ENCODE measurements around the gene PSMF1. TPM values are rescaled to one million over a fixed set of nuclear protein-coding genes. Genes with fewer than 3 reads are reported as not detected.

Gene PSMF1
- total and polyA plus RNA-seq, 9 of the 15 experiments (the other 6 are each of a cell fraction or from before 2014, with no cell fraction given) = 8.5 to 192 (median 33.2) TPM

- no peak for TF ChIP-seq KDM2B (CRISPR knock-in tag; IDR thresholded peaks at IDR 0.05)
- TF ChIP-seq KDM5B (IDR thresholded peaks at IDR 0.05; ENCODE audit: insufficient replicate concordance, low read depth, low read length) = no peak
- TF ChIP-seq NCOA4 (IDR thresholded peaks at IDR 0.05; ENCODE audit: partially characterized antibody) = no peak
- no peak for TF ChIP-seq ARID2 (IDR thresholded peaks at IDR 0.05)
- no peak for TF ChIP-seq NFYB (IDR thresholded peaks at IDR 0.05; ENCODE audit: extremely low read depth, insufficient read length)
- no peak for TF ChIP-seq ZBTB1 (CRISPR knock-in tag; IDR thresholded peaks at IDR 0.05; ENCODE audit: borderline replicate concordance, low read depth)
- TF ChIP-seq MITF (IDR thresholded peaks at IDR 0.05) = no peak
- no peak for TF ChIP-seq ZNF668 (CRISPR knock-in tag; IDR thresholded peaks at IDR 0.05)
- TF ChIP-seq CBX1 (IDR thresholded peaks at IDR 0.05; ENCODE audit: low read depth) = no peak
- TF ChIP-seq HMGXB4 (CRISPR knock-in tag; IDR thresholded peaks at IDR 0.05) = no peak
- TF ChIP-seq ZNF311 (CRISPR knock-in tag; IDR thresholded peaks at IDR 0.05) = no peak
- no peak for TF ChIP-seq PHB2 (IDR thresholded peaks at IDR 0.05; ENCODE audit: low read depth)
- peak; percentile 55; the same call in 1 of the 2 replicates for TF ChIP-seq EP300 (IDR thresholded peaks at IDR 0.05; ENCODE audit: low read length)
- TF ChIP-seq ZNF655 (CRISPR knock-in tag; IDR thresholded peaks at IDR 0.05) = no peak
- TF ChIP-seq KAT7 (CRISPR knock-in tag; IDR thresholded peaks at IDR 0.05; ENCODE audit: borderline replicate concordance) = no peak; the same call in 1 of the 2 replicates
- no peak for TF ChIP-seq ZFP1 (CRISPR knock-in tag; IDR thresholded peaks at IDR 0.05)
- no peak for TF ChIP-seq ZKSCAN8 (CRISPR knock-in tag; IDR thresholded peaks at IDR 0.05)
- no peak for TF ChIP-seq ZNF23 (CRISPR knock-in tag; IDR thresholded peaks at IDR 0.05)
- TF ChIP-seq TAF1 (IDR thresholded peaks at IDR 0.05; ENCODE audit: control insufficient read depth, extremely low read depth, insufficient read depth, low read length, severe bottlenecking) = no peak
- no peak for TF ChIP-seq ASH1L (IDR thresholded peaks at IDR 0.05; ENCODE audit: borderline replicate concordance, low read depth, partially characterized antibody)
- no peak for TF ChIP-seq BRD4 (IDR thresholded peaks at IDR 0.05)
Measured at GRCh38 chr20:1215386-1216170, 97.2 kb downstream of the PSMF1 start (continued).
